Stimulated activated CD8-positive, alpha-beta memory T cell treated with anti-CD3 and anti-CD28 coated beads, Interleukin-4, amount 100 ng/mL, for 1 hour (primary cell): ENCODE results near the gene TSPAN4.

Source experiments
- DNase-seq, 2 donors: peaks; one replicate each; pipeline ENCODE4 v3.0.0-alpha.2; 2020; ENCODE audit warnings: low read depth in 2 of 2, low spot score in 1 of 2

TSPAN4 gene

DNA sequence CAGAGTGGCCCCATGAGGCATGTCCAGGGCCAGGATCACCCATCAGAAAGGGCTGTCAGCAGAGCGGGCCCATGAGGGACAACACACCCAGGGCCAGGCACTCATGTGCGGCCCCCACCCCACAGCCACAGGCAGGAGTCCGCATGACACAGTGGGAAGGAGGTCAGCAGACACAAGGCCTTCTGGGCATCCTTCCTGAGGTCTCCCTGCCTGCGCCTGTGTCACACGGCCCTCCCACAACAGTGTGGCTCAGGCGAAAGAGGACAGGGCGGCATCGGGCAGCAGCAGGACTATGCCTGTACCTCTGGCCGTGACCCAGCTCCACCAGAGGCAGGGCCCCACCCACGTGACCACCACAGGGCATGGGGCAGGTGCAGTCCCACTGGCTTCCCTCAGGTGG lies 40.9 kb downstream of the TSPAN4 start:
- DNase-seq, result no peak

DNA sequence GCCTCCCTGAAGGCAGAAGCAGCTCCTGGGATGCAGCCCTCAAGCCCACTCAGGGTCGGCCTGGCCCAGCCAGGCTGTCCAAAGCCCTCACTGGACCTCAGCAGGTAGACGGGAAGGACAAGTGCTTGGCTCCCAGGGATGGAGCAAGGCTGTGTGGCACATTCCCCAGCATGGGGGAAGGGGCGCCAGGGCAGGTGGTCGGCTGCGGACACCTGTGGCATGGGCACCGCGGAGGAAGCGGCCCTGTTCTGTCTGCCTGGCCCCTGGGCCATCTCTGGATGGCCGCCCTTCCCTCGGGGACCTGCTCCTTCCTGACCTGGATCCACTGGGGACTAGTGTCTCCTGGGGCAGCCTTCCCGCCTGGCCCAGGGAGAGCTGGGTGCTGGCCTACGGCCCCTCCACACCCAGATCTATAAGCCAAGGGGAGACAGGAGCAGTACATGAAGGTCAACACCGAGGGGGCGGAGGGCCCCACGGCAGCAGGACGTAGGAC lies 42.0 kb downstream of the TSPAN4 start:
- DNase-seq, result no peak

DNA sequence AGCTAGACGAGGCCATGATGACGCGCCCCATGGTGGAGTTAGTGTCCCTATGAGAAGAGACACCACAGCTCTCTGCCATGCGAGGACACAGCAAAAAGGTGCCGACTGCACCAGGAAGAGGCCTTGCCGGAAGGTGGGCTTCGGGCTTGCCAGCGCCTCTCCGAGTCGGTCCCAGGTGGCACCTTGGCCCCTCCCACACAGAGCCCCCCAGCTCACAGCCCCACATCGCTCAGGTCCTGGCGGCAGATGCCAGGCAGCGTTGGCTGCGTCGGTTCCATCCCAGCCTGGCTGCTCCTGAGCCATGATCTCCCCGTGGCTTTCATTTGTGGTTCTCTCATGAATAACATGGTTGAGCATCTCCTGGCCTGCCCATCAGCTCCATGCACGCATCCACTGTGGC lies 43.9 kb downstream of the TSPAN4 start:
- no peak for DNase-seq

DNA sequence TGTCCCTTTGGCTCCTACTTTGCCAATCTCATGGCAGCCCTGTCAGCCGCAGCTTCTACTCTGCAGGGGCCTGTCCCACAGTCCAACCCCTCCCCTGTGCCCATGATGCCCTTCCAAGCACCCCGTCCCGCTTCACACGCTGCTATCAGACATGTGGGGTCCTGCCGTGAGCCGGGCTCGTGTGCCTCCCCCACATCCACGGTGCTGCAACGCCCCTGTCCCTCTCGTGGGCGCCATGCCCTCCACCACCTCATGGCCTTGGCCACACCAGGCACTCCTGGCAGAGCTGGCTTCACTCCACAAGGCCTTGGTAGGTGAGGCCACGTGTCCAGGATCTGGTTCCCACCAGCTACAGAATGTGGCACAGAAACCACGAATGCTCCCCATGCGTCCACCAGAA lies 44.9 kb downstream of the TSPAN4 start:
- no peak for DNase-seq

DNA sequence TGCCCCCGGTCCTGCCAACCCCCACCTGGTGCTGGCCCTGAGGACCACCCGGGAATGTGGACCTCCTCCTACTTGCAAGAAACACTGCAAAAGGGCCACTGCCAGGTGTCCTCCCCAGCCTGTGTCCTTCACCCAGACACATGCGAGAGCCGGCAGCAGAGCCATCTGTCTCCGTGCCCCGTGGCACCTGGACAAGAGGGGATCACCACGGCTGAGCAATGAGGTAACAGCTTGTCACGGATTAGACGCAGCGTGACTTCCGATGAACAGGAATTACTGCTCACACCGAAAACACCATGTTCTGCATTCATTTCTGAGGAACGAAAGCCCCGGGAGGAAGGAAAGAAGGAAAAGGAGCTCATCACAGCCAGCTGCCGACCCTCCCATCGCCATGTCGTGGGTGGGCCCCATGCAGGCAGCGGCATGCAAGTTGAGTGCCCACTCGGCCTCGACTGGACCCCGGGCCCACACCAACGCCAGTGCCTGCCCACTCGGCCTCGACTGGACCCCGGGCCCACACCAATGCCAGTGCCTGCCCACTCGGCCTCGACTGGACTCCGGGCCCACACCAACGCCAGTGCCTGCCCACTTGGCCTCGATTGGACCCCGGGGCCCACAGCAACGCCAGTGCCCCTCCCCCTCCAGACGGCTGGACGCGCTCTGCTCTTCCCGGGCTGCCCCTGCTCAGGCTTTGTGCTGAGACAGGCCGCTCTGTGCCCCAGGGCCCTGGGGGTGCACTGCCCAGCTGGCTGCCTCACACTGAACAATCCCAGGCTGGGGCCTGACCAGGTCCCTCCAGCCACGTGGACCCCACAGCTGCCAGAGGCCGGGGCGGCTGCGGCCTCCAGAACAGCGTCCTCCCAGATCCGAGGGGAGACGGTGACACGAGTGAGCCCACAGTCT lies 45.9 kb downstream of the TSPAN4 start:
- no peak for DNase-seq

DNA sequence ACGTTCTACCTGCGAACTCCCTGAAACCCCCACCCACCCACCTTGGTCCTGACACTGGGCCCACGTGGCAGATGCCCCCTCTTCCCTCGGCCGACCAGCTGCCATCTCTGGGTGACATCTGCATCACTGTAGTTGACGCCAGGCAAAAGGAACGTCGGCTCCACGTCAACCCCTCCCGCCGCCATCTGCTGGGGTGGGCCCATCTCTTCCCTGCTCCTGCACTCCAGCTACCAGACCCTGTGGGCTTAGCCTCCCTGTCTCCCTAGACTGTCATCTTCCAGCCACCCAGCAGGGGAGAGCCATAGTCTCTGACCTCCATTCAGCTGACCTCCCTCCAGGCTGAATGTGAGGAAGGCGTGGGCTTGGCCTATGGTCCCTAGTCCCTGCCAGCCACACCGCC lies 46.6 kb downstream of the TSPAN4 start:
- DNase-seq, result no peak

DNA sequence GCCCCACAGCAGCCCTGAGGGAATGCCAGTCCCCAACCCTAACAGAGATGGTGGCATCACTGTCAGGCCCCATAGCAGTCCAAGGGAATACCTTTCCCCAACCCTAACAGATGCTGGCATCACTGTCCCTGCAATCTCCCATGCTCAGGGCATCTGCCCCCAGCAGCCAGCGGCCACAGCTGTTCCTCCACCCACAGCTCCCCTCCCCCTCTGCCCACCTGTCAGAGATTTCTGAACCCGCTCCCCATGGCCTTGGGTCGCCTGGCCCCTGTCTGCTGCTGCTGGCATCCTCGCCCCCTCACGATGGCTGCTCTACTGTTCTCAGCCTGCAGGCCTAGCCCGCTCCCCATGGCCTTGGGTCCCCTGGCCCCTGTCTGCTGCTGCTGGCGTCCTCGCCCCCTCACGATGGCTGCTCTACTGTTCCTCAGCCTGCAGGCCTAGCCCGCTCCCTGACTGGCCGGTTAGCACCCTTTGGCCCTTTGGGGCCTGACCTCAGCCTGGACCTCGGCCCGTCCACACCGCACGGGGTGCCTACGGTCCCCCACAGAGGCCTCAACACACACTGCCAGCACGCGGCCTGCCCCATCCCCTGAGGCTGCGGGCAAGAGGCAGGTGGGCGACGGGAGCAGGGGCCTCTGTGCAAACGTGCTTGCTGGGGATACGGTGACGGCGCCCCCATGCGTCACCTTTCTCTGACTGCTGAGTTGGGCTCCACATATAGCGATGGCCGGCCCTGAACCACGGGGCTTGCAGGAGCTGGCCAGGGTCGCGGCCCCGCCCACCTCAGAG lies 47.2 kb downstream of the TSPAN4 start:
- no peak for DNase-seq

DNA sequence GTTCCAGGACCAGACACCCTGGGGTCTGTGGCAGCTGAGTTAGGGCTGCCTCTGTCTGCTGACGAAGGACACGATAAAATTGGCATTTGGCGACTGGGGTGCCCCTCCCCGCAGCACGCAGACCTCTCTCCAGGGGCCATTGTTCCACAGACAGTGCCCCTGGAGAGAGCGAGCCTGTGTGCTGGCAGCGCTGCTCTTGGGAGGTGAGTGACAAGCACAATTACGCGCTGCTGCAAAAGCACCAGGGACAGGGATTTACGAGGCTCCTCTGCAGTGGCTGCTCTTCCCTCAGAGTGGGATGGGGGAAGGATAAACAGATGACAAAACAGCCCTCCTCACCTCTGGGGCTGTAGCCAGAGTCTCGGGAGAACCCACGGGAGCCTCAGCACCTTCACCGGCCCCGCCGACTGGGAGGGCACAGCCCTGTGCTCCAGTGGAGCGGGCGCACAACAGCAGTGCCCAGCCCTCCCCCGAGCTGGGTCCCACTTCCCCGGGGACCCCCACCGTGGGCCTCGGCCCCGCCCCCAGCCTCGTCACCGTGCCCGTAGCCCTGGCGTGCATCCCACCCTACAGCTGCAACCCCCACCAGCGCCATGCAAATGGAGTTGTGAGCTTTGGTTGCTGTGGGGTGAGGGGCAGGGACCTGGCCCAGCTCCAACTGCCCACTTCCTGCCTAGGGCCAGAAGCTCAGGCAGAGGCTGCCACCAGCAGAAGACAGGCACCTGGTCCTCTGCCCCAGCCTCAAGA lies 48.3 kb downstream of the TSPAN4 start:
- DNase-seq, result no peak

DNA sequence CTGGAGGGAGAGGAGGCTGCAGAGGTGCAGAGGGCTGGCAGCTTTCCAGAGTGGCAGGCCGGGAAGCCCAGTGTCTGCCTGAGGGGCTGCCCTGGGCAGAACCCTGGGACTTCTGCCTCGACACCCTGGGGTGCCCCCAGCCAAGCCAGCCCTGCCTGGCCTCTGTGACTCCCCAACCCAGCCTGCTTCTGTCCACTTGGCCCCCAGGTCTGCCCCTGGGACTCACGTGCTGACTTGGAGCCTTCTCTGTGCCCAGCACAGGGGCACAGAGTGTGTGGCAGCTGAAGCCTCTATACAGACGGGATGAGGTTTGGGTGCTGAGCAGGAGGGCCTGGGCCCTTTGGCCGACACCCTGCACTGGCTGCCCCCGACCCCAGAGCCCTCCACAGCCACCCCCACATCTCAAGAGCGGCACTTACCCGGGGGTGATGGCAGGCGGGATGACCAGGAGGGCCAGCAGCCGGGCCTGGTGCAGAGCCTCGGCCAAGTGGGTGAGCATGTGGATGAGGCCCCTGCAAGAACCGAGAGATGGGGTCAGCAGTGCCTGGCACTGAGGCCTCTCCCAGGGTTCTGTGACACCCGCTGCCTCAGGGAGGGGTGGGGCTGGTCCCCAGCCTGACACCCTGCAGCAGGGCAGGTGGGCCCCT lies 50.5 kb downstream of the TSPAN4 start:
- no peak for DNase-seq

DNA sequence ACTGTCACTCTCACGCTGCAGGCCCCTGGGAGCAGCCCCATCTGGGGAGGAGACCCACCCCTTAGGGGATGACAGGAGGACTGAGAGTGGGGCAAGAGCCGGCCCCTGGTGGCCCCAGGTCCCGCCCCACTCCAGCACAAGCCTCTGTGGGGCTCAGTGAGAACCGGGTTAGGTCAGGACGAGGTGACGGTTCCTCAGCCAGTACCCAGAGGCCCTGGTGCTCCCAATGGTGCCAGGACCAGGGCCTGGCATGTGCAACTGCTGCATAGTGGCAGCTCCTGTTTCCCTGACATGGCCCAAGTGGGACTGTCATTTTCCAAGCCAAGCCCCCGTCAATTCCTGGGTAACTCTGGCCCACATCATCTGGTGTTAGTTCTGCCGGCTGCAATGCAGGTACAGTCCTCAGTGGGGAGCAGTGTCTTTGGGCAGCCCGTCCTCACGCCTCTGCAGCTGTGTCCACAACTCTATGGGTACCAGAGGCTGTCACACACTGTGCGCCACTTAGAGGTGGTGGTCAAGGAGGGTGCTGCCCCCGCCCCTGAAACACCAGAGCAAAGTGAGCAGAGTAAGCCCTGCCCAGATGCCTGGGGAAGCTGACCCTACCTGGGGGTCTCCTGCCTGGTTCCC lies 52.0 kb downstream of the TSPAN4 start:
- no peak for DNase-seq

DNA sequence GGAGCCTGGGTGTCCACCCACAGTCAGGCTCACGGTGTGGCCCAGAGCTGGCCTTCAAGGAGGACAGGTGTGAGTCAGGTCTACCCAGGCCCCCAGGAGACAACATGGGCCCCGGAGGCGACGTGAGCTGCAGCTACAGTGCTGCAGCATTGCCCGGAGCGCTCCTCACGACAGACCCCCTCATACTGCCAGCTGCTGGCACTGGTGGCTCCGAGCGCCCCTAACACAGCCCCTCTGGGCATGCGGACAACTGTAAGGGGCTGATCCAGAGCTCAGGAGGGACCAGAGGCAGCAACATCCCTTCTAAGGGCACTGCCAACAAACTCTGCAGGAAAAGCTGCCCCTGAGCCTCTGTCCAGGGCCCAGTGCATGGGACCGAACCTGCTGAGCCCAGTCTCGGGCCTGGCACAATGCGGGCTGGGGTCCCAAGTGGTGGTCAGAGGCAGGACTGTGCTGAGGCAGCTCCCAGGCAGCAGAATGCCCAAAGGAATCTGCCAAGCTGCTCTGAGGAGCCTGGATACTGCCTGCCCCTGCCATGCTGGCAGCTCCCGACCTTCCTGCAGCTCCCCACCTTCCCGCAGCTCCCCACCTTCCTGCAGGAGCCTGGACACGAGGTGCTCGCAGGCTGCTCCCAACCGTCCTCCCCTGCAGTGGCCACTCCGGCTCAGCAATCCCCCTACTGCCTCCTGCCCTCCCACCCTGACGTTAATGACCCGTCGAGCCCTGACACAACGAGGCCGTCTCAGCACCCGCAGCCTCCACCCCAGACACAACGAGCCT lies 52.9 kb downstream of the TSPAN4 start:
- no peak for DNase-seq

DNA sequence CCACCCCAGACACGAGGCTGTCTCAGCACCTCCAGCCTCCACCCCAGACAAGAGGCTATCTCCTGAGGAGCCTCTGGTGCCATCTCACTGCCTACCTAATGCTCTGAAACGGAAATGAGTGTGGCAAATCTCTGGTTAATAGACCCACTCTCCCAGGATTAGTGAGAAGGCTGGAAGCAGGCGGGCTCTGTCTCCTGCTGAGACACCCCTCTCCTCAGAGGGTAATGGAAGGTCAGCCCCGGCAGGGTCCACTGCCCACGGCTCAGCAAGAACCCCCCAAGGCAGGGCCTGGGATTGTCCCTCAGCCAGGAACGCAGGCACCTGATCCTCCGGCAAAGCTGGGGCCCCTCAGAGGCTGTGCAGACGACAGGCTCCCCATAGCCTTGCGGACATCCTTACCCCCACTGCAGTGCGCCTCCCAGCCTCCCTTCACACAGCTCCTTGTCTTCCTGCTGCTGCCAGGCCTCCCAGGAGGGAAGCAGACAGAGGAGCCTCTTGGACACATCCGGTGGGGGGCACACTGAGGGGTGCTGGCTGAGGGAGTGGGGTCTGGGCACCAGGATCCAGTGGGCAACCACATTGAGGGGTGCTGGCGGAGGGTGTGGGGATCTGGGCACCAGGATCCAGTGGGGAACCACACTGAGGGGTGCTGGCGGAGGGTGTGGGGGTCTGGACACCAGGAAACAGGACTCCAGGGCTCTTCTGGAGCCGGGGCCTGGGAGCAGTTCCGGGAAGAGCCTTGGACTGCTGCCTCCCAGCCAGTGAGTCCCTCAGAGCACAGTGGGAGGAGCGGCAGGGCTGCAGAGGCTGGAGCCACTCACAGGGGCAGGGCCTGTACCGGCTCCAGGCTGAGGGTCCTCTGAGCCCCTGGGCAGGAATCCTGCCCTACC lies 54.8 kb downstream of the TSPAN4 start:
- DNase-seq, result no peak

DNA sequence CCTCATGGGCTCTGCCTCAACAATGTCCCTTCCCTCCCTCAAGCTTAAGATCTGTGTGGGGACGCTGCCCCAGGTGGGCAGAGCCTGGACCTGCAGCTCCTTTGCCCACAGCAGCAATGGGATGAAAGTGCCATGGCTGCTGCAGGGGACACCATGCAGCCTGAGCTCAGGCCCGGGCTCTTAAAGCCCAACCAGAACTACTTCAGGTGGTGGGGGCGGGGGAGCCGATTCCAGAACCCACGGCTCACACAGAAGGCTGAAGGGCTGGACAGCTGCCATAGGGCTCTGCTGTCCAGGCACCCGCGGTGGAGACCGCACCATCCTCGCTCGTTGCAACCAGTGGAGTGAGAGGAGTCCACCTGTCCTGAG lies 55.5 kb downstream of the TSPAN4 start:
- DNase-seq, result no peak

DNA sequence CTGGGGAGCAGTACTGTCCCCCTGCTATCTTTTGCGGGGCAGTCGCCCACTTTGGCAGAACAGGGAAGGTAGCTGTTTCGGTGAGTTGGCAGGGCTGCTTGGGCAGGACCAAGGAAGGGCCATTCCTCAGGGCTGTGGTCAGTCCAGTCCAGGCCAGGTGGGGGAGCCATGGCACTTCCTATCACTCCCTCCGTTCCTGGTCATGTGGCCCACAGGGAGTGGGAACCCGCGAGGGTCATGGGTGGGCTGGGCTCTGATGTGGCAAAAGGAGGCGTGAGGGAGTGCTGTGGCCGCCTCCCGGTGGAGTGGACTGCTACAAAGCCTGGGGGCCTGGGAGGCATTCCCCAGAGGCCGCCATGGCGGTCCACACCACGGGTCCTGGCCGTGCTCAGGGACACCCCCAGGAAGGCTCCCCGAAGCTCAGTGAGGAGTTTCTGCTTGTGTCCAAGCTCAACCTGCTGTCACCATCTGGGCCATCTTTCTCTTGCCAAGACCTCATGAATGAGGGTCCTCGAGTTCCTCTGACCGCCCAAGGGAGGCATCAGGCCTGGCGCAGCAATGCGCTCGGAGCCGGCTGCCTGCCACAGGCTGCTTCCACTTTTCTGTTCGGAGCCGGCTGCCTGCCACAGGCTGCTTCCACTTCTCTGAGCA lies 56.0 kb downstream of the TSPAN4 start:
- DNase-seq, result no peak

DNA sequence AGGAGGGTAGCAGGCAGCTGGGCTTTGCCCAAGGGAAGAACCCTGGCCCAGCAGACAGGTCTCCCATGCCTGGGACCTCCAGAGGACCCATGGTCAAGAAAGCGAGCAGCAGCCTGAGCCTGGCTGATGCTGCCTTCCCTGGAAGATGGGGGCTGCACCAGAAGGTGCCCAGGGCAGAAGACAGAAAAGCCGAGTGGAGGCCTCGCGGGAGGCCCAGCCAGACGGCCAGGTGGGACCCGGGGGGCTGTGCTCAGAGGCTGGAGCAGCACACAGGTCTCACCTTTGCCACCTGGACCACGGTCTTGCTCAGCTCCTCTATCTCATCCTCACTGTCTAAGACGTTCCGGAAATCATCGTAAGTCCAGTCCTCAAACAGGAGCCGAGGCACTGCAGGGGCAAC lies 57.1 kb downstream of the TSPAN4 start:
- DNase-seq, result no peak

DNA sequence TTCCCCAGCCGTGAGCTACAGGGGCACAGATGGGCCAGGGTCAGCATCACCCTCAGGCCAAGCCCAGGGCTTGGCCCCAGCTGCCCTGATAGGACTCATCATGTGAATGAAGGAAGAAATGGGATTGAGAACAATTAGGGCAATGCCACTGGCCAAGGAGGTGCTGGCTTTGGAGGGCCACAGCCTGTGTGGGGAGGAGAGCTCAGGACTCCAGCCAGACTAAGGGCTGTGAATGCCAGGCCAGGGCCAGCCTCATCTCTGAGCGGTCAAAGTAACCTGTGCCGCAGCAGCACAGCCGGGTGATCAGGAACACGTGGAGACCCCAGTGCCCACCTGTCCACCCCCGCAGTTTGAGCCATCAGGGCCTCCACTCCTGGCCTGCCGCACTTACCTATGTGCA lies 57.9 kb downstream of the TSPAN4 start:
- DNase-seq, result no peak

DNA sequence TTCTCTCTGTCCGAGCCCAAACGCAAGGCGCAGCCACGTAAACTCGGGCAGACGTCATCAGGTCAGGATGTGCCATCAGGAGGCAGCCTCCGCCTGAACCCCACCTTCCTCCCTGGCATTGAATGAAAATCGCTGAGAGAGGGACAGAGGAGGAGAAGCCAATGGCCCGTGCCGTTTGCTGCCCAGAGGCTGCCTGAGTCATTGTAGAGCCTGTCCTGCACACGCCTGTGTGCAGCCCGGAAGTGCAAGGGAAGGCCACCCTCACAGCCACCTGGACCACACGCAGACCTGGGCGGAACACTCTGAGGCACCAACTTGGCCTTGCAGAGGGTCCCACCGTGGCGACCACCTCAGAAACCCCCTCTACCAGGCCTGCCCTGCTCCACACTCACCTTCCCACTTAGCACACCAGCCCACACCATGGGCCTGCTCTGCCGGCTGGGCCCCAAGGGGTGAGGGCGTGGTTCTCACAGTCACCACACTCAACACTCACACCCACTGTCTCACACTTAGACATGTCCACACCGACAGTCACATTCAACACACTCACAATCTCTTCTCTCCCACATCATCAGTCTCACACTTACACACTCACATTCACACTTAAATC lies 58.9 kb downstream of the TSPAN4 start:
- DNase-seq, result no peak

DNA sequence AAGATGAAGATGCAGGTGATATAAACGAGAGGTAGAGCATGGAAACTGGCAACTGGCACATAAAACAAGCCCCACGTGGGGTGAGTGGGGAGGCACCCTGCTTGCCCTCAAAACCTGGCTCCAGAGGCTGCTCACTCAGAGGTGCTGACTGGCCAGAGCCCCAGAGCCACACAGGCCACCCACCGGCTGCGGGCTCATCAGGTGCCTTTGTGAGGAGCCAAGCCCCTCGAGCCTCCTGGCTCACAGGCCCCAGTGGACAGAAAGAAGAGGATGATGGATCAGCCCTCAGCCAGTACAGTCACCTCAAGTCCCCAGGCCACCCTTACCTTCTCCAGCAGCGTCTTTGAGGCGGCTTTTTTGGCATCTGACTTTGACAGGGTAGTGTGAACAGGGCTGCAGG lies 61.7 kb downstream of the TSPAN4 start:
- DNase-seq, result no peak
